ENCODE data around the gene FAM111B.

DNA sequence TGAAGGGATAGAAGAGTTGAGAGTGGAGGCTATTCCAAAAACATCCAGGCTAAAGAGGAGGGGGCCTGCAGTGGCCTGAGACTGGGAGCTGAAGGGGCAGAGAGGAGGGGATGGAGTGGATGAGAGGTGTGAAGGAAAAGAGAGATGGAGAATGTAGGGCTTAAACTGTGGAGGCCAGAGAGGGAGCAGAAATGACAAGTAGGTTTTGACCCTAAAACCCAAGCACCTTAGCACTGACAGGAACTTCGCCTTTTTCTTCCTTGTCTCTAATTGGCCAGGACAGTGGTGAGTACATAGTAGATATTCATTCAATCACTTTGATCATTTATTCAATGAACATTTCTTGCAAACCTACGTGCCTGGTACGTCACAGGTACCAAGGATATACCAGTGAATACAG lies 7.3 kb downstream of the FAM111B start:
- TF ChIP-seq, protein P1, sequence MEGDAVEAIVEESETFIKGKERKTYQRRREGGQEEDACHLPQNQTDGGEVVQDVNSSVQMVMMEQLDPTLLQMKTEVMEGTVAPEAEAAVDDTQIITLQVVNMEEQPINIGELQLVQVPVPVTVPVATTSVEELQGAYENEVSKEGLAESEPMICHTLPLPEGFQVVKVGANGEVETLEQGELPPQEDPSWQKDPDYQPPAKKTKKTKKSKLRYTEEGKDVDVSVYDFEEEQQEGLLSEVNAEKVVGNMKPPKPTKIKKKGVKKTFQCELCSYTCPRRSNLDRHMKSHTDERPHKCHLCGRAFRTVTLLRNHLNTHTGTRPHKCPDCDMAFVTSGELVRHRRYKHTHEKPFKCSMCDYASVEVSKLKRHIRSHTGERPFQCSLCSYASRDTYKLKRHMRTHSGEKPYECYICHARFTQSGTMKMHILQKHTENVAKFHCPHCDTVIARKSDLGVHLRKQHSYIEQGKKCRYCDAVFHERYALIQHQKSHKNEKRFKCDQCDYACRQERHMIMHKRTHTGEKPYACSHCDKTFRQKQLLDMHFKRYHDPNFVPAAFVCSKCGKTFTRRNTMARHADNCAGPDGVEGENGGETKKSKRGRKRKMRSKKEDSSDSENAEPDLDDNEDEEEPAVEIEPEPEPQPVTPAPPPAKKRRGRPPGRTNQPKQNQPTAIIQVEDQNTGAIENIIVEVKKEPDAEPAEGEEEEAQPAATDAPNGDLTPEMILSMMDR (IDR thresholded peaks at IDR 0.05): no peak
- TF ChIP-seq POLR2A (IDR thresholded peaks at IDR 0.05): no peak

Measured in lower leg skin (tissue), 3 donors.